NCI-H345 (cell line): ENCODE data around the gene PARD3B.

Experiments
- DNase-seq: peaks from one replicate; lab custom pipeline; 2025; lab: John Stamatoyannopoulos, UW

The PARD3B gene

GRCh38 chr2:205058409-205058808 is 513.1 kb downstream of the PARD3B start:
- no peak for DNase-seq

GRCh38 chr2:205060269-205060668 is 515.0 kb downstream of the PARD3B start:
- no peak for DNase-seq

- DNase-seq: no peak
Observed at GRCh38 chr2:205066081-205066480, 520.8 kb downstream of the PARD3B start.

- DNase-seq: no peak
Observed at GRCh38 chr2:205069928-205070327, 524.7 kb downstream of the PARD3B start.

- DNase-seq: no peak
Observed at GRCh38 chr2:205070889-205071288, 525.6 kb downstream of the PARD3B start.

- DNase-seq: no peak
Observed at GRCh38 chr2:205073433-205074020, 528.3 kb downstream of the PARD3B start.

GRCh38 chr2:205076405-205076804 is 531.1 kb downstream of the PARD3B start:
- no peak for DNase-seq

- no peak for DNase-seq
Observed at GRCh38 chr2:205077159-205077558, 531.9 kb downstream of the PARD3B start.

- no peak for DNase-seq
Observed at GRCh38 chr2:205078762-205079161, 533.5 kb downstream of the PARD3B start.

GRCh38 chr2:205079173-205079572 is 533.9 kb downstream of the PARD3B start:
- no peak for DNase-seq

- DNase-seq: no peak
Observed at GRCh38 chr2:205086662-205087061, 541.4 kb downstream of the PARD3B start.

- no peak for DNase-seq
Observed at GRCh38 chr2:205087862-205088261, 542.6 kb downstream of the PARD3B start.

GRCh38 chr2:205089958-205090357 is 544.7 kb downstream of the PARD3B start:
- DNase-seq: no peak

GRCh38 chr2:205091411-205091810 is 546.1 kb downstream of the PARD3B start:
- DNase-seq: no peak

GRCh38 chr2:205094031-205094430 is 548.8 kb downstream of the PARD3B start:
- DNase-seq: no peak

- DNase-seq: no peak
Observed at GRCh38 chr2:205103699-205104098, 558.4 kb downstream of the PARD3B start.

GRCh38 chr2:205107810-205108209 is 562.5 kb downstream of the PARD3B start:
- DNase-seq: no peak

- no peak for DNase-seq
Observed at GRCh38 chr2:205115511-205115910, 570.2 kb downstream of the PARD3B start.

- no peak for DNase-seq
Observed at GRCh38 chr2:205117125-205117524, 571.9 kb downstream of the PARD3B start.

- DNase-seq: no peak
Observed at GRCh38 chr2:205119136-205119535, 573.9 kb downstream of the PARD3B start.

GRCh38 chr2:205128726-205129125 is 583.5 kb downstream of the PARD3B start:
- DNase-seq: no peak

- DNase-seq: no peak
Observed at GRCh38 chr2:205129531-205129930, 584.3 kb downstream of the PARD3B start.

- DNase-seq: no peak
Observed at GRCh38 chr2:205130111-205130829, 585.0 kb downstream of the PARD3B start.

- DNase-seq: peak; percentile 9
Observed at GRCh38 chr2:205133544-205133943, 588.3 kb downstream of the PARD3B start.
